ENCODE results near the gene CARD19.

- TF ChIP-seq EZH2 (IDR thresholded peaks at IDR 0.05; ENCODE audit: low read depth, unreplicated experiment) (no peak), POLR2AphosphoS5 (IDR thresholded peaks at IDR 0.05; ENCODE audit: low read depth) (no peak), CTCF (conservative IDR thresholded peaks at IDR 0.05; ENCODE audit: low read depth in 2 of 2) (no peak)
Measured at GRCh38 chr9:93051680-93052089, 44.3 kb upstream of the CARD19 start.
